RWPE1 (cell line): Measurements from ENCODE around the gene HIVEP1.

ENCODE experiments used
- CTCF ChIA-PET: fragments of 350-600 bp; sonication (Branson Sonifier 250); formaldehyde crosslinking; extraction: SDS; loops from one replicate; lab custom pipeline; 2021; lab: Yijun Ruan, JAX
- POLR2A ChIA-PET: fragments of 400-600 bp; formaldehyde crosslinking; extraction: SDS; loops from one replicate; lab custom pipeline; 2020; ENCODE audit warnings: antibody characterized with exemption; ENCODE audit not compliant: low non-redundant PET; lab: Yijun Ruan, JAX
- DNase-seq: peaks from one replicate; pipeline ENCODE4 v3.0.0; 2012; ENCODE audit warnings: low spot score
- H3K27ac ChIP-seq: fragments of 450-650 bp; 2 replicates; pipeline ENCODE4 v1.5.1; 2017
- CTCF ChIP-seq: fragments of 450-650 bp; conservative IDR thresholded peaks from 2 replicates; pipeline ENCODE4 v1.5.1; 2017; ENCODE audit warnings: low read depth, mild to moderate bottlenecking

HIVEP1 gene

DNA sequence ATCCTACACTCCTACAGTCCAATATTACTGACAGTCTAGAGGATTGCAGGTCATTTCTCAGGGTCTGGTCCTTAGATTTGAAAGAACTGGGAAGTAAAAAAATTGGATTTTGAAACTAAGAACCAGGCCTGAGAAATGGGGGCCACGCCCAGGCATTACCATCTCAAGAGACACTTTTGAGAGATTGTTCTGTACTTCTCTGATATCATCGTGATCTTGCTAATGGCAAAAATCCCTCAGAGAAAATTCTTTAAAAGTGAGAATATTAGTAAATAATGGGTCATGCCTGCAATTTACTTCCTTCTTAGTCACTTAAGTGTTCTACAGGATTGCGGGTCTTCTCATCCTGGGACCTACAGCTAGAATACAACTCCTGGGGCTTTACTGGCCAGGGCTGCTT lies 42.0 kb upstream of the HIVEP1 start:
- no peak for DNase-seq
- ChIA-PET CTCF (no interaction called here), POLR2A (no interaction called here)
- no peak for TF ChIP-seq CTCF
- no peak overlapping the region for H3K27ac ChIP-seq

GRCh38 chr6:11971154-11971553 lies 41.0 kb upstream of the HIVEP1 start:
- POLR2A ChIA-PET: no interaction called here
- DNase-seq: no peak
- no peak overlapping the region for H3K27ac ChIP-seq

DNA sequence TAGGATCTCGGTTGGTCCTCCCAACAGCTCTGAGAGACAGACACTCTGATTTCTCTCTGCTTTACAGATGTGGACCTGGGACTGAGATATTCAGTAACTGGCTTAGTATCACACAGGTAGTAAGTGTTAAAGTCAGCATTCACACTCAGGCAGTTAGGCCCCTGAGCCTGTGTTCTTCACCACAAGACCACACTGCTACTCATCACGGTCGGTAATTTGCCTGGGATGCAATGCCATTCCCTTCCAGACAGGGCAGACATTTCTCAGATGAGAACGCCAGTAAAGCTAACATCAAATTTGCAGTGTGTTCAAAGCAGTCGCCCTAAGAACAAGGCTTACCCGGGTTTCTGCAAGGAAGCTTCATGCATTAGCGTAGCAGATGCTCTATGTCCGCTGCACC lies 39.8 kb upstream of the HIVEP1 start:
- H3K27ac ChIP-seq: no peak overlapping the region
- CTCF ChIA-PET: no interaction called here
- POLR2A ChIA-PET: no interaction called here

More at GRCh38 chr6:11971154-11971553, 41.0 kb upstream of the HIVEP1 start:
- no peak for TF ChIP-seq CTCF
- CTCF ChIA-PET: interaction anchor here (0.6 kb wide), 1 partner anchor 1177 kb away, joined by 3 read pairs; no protein-coding TSS in a partner anchor

DNA sequence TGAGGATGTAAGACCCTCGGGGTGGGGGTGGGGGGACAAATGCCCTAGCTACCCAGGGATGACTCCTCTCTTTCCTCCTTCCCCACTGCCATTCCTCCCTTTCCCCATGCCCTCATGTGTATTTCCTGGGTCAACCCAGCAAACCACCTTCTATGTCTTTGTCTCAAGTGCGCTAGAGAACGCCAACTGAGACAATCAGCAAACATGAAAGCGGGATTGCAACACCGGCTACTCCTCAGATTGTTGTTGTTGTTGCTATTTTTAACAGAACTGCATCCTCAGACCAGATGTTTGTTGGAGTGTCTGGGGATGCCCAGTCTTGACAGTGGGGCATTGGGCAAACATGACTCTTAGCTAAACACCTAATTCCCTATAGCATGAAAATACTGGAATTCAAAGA lies 39.3 kb upstream of the HIVEP1 start:
- DNase-seq: no peak
- TF ChIP-seq CTCF: no peak
- ChIA-PET POLR2A (no interaction called here), CTCF (interaction anchor here (0.6 kb wide), 1 partner anchor 1603 kb away, joined by 3 read pairs; no protein-coding TSS in a partner anchor)
- no peak overlapping the region for H3K27ac ChIP-seq

More for the DNA sequence above, 39.8 kb upstream of the HIVEP1 start:
- TF ChIP-seq CTCF: no peak
- no peak for DNase-seq

- H3K27ac ChIP-seq: no peak overlapping the region
- POLR2A ChIA-PET: no interaction called here
- no peak for DNase-seq
- TF ChIP-seq CTCF: no peak
- CTCF ChIA-PET: interaction anchor here (0.5 to 0.6 kb wide), 3 partner anchors 346 to 1602 kb away, joined by 3 to 5 read pairs (median 3); no protein-coding TSS in a partner anchor
Observed at GRCh38 chr6:11973238-11973637, 38.9 kb upstream of the HIVEP1 start.

DNA sequence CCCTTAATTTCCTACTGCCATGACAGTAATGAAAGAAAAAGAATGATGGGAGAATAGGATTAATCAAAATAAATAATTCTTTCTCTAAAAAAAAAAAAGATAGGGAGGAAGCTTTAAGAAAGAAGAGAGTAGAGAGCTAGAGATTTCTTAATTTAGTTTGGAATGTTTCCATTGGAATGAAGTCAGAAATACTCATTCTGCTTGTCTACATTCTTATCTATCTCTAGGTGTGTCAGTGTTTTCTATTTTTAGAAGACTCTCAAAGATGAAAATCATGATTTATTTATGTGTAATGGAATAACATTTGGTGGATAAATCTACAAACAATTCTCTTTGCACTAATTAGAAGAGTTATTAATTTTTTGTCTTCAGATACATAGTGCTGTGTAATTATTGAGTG lies 38.0 kb upstream of the HIVEP1 start:
- DNase-seq: peak; percentile 7
- no peak overlapping the region for H3K27ac ChIP-seq
- CTCF ChIA-PET: no interaction called here
- POLR2A ChIA-PET: no interaction called here
- TF ChIP-seq CTCF: no peak
